Activated CD4-positive, CD25-positive, alpha-beta regulatory T cell treated with anti-CD3 and anti-CD28 coated beads, Interleukin-2, amount 50 U/mL, for 24 hours (primary cell): ENCODE data around the gene CABLES2.
"Not testable (repeated sequence)": the region's sequence is repeated elsewhere in the genome, so short reads cannot be mapped to it uniquely, and the experiment has no call there.

Experiments used
- ATAC-seq, 2 donors: fragments of 150-1000 bp; cut with Tn5 transposase; one replicate each; pipeline ENCODE4 v1.10.0; 2021; ENCODE audit warnings: mild to moderate bottlenecking in 1 of 2, moderate library complexity in 1 of 2

The CABLES2 gene

DNA sequence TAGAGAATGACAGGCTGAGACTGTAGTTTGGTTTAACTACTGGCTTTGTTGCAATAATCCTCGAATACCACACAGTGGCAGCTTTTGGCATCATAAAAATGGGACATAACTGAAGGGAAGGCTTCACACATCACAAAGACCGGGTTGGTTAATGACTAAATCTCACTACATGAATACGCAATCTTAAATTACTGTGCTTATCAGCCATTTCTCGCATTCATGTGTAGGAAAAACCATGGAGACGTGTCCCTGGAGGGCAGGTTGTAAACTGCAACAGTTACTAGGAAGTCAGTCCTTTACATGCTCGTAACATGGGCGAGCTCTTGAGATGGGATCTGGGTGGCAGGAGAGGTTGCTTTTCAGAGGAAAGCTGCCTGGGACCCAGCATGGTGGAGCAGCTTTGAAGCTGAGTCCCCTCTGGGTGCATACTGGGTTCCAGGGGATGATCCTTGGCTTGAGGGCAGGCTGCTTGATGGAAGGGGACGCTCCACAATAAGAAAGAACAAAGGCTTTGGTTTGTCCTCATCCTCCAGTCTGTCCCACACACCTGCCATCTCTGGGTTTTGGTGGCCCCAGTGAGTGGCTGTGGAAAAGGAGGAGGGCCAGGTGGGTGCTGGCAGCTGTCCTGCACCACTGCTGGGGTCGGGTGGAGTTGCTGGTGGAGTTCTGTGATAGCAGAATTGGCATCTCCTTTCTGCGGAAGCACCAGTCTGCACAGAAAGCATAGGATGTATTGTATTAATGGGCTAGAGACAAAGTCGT lies 18.1 kb downstream of the CABLES2 start:
- no peak for ATAC-seq

DNA sequence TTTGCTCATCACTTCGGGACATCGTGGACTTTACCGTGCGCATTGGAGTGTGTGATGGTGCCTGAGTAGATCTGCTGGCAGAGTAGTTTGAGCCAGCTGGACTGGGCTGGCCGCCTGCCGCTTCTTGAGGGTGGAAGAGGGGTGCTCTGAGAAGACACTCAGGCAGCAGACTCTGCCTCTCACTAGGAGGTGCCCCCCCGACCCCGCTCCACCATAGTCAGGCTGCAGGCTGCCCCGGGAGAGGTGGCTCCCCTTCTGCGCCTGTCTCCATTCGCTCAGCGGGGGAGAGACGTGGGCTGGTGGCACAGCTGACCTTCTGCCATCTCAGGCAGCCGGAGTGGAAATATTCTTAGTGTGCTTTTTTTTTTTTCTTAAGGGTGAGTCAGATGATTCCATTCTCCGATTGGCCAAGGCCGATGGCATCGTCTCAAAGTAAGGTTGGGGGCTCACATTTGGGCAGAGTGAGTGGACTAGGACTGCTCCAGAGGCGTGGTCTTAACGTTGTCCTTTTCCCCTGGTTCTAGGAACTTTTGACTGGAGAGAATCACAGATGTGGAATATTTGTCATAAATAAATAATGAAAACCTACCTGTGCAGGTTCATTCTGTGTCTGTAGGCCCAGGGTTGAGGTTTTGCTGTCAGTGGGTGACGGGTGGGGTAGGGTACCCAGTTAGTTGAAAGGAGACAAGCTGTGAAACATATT lies 19.0 kb downstream of the CABLES2 start:
- no peak for ATAC-seq

DNA sequence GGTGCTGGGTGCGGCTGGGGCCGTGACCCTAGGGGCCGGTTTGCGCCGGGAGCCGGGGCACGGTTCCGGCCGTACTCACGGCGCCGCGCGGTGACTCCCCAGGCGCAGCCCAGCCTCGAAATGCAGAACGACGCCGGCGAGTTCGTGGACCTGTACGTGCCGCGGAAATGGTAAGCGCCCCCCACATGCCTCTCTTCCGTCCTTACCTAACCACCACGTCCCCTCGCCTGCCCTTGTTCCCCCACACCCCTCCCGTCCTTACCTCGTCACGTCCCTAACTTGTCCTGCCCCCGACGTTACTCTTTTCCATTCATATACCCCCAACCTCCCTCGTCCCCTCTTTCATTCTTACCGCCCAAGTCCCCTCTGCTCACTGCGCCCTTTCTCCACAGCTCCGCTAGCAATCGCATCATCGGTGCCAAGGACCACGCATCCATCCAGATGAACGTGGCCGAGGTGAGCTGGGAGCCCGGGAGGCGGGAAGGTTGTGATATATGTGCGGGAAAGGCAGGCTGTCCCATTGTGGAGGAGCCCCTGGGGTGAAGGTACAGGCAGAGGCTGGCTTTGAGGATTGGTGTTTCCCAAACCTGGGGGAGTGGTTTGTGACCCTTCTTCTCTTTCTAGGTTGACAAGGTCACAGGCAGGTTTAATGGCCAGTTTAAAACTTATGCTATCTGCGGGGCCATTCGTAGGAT lies 19.7 kb downstream of the CABLES2 start:
- no peak for ATAC-seq

DNA sequence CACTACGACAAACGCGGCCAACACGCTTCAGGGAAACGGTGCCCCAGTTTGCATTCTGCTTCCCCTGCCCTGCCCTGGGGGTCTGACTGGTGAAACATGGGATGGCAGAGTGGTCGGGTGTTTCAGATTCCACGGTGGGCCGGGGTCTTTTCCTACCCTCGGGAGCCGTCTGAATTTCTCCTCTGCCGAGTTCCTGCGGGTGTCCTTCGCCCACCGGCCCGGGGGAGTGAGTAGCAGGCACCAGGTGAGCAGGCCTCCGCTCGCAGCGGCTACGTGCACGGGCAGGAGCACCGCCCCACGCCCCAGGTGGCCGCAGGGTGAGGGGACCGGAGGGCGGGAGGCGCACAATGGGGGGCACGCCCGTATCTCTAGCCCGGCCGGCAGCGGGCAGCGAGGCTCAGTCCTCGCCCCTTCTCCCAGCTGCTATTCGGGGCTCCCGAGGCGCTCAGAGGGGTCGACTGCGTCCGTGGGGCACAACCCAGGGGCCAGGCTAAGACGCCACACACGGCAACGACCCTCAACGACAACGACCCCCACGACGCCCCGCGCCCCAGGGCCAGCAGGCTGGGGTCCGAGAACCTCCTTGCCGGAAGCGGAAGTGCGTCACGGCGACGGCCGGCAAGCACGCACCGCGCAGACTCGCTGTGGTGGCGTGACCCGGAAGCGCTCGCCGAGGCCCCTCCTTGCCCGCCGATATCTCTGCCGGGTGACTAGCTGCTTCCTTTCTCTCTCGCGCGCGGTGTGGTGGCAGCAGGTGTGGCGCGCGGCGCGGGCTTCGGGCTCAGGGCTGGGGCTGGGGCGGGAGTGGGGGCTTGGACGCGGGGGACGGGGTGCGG lies 20.5 kb downstream of the CABLES2 start, which contains the start of gene RPS21:
Gene RPS21, plus strand, starts transcription at position 721 of the 836 bp plus-strand sequence. CDS start 236 bp downstream, outside the sequence.
- ATAC-seq = peak; percentile 89 to 91

DNA sequence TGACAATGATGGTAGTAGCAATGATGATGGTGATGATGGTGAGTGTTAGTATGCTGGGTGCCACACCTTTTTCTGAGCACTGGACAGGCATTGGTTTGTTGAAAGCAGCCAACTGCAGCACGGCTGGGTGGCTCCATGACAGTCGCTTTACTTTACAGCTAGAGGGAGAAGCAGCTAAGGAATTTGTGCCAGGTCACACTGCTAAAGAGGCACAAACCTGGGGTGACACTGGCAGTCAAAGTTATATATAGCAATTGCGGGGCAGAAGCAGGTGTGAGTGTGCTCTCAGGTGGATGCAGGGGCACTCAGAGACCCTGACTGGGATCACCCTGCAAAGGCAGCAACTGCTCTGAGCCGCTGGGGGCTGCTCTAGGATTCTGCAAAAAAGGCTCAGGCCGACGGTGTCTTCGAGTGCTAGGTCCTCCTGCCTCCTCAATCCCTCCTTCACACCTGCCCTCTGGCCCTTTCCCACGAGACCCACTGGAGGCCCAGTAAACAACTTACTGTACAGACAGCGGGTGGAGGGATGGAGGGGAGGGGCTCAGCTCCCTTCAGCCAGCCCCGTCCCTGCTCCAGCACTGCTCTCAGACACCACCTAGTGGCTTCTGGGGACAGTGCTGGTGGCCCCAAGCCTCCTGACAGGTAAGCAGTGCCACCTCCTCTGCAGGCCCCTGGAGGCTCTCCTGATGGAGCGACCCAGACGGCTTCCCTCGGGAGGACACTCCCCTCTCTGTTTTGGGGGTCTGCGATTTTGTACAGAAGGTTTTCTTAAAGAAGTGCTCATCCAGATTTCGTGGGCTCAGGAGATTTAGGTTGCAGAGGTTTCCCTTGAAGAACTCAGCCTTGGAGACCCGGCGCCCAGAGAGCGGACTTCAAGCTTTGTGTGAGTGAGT lies 24.5 kb downstream of the CABLES2 start:
- peak; percentile 70 to 73 for ATAC-seq

DNA sequence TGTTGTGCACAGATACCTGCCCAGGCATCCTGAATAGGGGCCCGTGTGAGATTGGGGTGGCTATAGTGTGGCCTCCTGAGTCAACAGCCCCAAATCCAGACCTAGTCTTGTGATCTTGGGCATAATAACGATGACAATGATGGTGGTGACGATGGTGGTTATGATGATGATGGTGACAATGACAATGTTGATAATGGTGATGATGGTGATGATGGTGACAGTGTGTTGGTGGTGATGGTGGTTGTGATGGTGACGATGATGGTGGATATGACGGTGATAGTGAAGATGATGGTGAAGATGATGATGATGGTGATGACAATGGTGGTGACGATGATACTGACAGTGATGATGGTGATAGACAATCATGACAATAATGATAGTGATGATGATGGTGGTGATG lies 25.2 kb downstream of the CABLES2 start:
- no peak for ATAC-seq

DNA sequence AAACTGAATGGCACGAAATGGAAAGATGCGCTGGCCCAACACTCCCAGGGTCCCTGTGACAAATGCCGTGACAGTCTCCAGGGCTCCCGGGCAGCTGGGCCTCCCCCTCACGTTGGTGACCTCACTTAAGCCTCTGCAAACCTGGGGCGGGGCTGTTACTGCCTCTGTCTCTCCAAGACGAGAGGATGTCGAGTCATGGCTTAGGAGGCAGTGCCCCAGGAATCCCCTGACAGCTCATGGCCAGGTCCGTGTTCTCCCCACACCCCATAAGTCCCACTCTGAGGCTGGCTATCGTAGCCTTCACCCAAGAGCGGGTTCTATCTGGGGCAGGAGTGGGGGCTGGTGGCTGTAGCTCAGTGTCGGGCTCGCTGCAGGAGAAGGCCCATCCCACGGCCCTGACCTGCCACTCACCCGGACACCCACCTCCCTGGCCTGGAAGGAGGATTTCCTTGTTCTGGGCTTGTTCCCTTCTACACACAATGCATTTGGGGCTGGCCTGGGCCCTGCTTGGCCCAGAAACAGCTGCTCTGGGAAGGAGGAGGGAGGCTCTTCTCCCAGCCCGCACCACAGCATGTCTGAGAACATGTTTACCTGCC lies 25.8 kb downstream of the CABLES2 start:
- ATAC-seq = no peak

DNA sequence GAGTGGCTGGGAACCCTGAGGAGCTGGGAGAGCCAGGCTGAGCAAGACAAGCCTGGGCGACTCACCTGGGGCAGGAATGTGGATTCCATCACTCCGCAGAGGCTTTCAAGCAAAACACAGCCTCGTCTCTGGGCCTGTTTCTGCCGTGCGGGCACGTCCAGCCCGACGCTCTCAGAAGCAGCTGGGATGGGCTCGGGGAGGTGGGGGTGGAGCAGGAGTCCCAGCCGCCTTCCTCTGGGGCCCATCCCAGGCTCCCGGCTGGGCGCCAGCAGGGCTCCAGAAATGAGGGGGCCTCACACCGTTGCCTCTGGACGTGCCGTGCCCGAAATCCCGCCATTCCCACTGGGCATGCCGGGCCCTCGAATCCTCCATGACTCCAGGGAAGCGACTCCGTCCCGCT lies 28.9 kb downstream of the CABLES2 start:
- no peak for ATAC-seq

DNA sequence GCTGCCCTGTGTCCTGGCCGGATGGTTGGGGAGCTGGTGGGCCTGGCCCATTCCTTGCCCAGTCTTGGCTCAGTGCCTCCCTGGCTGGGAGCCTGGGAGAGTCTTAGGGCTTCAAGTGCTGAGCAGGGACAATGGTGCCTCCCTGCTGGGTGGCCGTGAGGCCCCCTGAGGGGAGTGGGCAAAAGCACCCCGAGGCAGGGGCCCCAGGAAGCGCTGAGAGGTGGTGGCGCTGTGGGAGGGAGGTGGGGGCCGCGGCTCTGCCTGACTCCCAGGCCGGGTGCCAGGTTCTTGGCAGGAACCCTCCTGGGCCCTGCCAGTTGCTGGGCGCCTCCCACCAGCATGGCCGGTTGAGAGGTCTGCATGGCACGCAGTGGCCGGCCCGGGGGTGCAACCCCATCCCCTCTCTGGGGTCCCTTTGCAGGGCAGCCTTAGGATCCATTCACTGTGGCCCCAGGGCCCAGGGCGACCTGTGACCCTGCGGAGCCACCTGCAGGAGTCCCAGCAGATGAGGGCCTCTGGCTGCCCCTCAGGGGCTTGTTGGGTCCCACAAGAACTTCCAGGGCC lies 29.4 kb downstream of the CABLES2 start:
- ATAC-seq = no peak

DNA sequence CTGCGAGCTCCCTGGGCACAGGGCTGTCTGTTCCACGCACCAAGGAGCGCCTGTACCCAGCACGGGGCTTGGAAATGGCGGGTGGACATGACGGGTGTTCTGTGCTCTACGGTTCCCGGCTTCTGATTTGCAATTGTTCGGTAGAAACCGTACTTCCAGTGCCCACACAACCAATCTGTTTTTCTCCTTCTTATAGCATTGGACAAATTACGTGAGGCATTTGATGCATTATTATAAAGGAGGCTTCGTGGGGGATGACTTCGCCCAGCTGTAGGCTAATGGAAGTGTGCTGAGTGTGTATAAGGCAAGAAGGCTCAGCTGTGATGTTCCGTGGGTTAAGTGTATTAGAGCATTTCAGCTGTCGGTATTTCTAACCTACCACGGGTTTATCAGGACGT lies 30.0 kb downstream of the CABLES2 start:
- no peak for ATAC-seq

DNA sequence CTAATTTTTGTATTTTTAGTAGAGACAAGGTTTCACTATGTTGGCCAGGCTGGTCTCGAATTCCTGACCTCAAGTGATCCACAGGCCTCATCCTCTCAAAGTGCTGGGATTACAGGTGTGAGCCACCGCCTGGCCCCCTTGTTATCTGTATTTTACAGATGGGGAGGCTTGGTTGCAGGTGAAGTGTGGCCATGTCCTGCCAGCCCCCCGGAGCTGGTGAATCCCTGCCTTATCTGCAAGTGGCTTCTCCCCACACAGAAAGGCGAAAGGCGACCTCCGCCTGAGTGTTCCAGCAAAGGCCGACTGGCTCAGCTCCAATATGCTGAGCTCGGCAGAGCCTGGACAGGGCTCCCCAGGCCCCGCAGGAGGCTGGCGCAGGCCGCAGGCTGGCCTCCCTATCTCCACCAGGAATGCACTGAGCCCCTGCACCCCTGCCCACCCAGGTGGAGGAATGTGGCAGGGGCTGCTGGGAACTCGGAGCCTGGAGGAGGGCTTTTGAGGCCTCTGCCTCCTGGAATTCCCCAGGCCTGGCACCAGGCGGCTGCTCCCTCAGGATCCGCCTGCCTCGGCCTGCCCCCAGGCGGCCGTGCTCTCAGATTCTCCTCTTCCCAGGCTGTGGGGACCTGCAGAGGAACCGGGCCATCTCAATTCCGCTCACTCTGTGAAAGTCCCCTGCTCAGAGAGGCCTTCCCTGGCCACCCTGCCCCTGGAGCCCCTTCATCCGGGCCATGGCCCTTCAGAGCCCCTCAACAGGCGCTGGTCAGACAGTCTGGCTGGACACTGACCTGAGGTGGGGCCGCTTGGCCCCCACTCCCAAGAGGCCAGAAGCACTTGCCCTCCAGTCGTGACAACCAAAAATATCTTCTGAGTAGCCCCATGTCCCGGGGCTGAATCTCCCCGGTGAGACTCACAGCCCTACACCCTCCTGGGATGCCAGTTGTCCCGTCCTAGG lies 30.7 kb downstream of the CABLES2 start:
- no peak for ATAC-seq

DNA sequence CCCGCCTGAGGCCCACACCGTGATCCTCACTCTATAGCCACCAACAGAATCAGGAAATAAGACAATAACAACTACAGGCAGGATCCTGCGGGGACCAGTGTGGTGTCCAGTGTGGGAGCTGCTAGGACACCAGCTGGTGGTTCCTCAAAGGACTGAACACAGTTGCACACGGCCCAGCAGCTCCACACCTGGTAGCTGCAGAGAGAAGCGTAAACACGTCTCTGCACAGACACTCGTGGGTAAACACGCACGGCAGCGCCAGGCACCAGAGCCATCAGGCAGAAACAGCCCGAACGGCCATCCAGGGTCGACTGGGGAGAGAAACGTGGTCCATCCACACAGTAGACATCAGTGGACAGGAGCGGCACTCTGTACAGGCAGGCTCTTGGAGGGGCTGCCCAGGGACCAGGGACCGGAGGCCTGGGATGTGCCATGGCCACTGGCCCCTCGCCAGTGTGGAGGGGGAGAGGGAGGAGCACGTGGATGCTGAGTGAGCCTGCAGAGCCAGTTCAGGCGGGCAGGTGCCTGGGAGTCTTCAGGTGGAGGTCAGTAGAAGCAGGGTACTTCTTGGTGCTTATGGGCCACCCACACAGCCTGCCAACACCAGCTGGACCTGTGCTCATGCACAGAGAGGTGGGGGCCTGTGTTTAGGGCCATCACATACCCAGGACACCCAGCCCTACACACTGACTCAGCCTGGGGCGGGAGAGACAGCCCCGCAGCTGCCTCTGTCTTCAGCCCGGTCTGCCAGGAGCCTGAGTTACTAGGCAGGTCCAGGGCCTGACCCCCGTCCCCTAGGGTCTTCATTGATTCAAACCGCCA lies 32.5 kb downstream of the CABLES2 start:
- no peak for ATAC-seq

DNA sequence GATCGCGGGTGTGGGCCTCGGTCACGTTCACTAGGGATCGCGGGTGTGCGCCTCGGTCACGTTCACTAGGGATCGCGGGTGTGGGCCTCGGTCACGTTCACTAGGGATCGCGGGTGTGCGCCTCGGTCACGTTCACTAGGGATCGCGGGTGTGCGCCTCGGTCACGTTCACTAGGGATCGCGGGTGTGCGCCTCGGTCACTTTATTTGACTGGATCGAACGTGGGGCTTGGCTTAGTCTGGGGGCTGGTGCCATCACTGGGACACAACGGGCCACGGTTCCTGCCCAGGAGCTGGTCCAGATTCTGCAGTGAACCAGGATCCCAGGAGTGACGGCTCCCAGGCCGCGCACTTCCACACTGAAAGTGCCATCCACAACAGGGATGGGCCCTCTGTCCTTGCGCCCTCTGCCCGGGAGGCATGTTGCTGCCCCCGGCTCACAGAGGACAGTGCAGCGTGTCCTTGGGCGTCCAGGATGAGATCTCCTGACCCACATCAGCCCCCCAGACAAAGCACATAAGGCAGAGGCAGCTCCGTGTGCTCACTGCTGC lies 33.4 kb downstream of the CABLES2 start:
- ATAC-seq = not testable (repeated sequence)

DNA sequence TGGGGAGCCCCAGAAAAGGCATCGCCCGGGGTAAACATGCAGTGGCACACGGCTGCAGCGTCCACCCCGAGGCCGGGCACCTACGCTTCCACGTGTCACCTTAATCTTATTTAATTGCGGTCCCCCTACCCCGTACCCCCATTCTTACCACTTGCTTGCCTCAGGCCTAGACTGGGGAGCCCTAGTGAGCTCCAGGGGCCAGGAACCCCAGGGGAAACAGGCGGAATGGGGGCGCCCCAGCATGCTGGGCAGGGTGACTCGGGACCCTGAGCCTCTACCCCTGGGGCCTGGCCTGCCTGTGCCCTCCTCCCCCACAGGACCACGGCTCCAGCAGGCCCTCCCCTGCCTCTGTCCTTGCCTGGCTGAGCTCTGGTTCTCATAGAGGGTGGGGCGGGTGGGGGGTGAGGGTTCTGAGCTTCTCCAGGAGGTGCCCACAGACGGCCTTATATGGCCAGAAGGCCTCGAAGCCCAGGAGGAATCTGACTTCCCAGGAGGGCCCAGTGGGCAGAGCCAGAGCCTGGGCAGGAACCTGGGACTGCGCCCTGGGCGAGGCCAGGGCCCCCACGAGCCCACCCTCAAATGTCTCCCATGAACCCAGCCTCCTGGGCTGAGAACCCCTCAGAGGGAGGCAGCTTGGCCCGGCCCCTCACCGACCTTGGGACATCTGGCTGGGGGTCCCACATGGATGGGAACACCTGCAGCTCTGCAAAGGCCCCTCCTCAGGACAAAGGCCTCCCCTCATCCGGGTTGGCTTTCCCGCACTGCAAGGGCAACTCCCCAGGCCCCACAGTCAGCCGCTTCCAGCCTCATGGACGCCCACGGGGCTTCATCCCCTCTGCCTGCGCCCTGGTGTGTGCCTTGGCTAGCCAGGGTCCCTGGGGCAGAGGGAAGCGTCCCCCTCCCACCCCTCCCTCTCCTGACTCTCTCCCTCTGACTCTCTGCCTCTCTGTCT lies 34.8 kb downstream of the CABLES2 start:
- no peak for ATAC-seq

DNA sequence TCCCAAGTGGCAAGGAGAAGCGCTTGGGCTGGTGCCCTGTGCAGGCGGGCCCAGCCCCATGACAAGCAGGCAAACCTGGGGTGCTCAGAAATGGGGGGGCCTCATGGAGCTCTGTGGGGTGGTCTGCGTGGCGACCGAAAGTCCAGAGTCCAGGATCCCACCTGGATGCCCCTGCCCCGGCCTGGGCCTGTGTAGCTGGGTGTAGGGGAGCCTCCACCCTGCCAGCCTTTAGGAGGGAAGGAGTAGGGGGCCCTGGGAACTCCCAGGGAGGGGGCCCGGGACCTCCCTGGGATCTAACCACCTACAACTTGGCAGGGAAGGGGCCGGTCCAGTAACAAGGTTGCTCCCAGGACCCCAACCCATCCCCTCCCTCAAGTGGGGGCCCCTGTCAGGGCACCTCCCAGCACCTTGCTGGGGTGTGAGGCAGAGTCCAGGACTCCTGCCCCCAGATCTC lies 35.5 kb downstream of the CABLES2 start:
- ATAC-seq = no peak

DNA sequence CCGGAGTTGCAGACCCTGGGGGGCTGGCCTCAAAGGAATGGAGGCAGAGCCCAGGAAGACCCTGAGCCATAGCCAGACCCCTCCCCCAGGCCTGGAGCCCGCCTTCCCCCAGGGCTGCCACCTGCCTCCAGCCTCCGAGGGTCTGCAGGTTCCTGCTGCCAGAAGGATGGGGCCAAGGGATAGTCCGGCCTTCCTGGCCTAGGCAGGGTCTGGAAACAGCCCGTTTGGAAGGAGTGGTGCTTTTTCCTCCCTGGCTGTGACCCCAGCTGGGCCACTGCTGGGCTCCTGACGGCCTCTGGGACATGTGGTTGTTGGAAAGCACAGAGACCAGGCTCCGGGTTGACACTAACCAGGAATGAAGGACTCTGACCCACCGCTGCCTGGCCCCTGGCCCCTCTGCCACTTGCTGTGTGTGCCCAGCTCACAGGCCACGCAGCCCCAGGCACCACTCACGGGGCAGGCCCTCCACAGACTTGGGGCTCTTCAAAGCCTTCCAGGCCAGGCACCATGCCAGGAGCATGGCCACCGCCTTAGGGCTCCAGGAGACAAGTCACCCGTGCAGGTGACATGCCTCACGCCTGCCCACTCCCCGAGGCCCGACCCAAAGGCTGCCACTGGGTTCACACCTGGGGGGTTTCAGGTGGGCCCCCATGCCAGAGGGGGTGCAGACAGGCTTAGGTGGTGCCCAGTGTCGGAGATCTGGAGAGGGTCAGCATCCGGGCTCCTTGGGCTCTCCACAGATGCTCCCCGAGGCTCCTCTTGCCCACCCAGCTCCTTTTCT lies 36.1 kb downstream of the CABLES2 start:
- no peak for ATAC-seq
